Activated T-cell treated with anti-CD3 and anti-CD28 coated beads for 24 hours (primary cell): ENCODE results near the gene DESI1.

ENCODE experiments used
- DNase-seq: peaks from one replicate; pipeline ENCODE4 v3.0.0-alpha.2; 2020; ENCODE audit warnings: low read depth

Gene DESI1

DNA sequence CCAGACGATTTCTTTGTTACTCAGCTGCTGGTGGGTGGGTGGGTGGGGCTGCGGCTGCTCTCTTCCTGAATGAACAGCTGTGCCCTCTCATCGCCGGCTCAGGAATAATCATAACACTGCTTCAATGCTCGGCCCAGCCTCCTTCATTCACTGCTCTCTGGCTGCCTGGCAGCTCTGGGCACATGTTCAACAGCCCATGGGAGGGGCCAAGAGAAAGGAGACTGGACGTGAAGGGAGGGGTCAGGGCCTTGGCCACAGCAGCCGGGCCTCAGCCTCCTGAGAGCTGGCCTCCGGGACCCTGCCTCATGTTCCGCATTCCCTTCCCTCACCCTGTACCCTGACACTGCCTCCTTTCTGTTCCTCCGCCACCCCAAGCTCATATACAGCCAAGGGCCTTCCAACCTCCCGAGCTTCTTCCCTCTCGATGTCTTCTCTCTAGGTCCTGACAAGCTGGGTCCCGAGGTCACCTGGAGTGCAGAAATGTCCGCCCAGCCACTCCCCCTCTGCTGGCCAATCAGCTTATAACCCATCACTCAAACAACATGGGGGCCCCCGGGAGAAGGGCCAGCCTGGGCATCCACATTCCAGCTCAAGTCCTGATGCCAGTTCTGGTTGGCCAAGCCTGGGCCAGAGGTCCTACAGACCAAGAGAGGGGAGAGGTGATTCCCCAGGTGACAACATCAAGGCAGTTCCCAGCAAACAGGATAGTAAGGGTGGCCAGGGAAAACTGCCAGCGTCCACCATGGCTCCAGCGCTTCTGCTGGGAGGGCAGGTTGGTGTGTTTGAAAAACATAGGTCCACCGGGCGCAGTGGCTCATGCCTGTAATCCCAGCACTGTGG is 63.2 kb downstream of the DESI1 start:
- DNase-seq: no peak

DNA sequence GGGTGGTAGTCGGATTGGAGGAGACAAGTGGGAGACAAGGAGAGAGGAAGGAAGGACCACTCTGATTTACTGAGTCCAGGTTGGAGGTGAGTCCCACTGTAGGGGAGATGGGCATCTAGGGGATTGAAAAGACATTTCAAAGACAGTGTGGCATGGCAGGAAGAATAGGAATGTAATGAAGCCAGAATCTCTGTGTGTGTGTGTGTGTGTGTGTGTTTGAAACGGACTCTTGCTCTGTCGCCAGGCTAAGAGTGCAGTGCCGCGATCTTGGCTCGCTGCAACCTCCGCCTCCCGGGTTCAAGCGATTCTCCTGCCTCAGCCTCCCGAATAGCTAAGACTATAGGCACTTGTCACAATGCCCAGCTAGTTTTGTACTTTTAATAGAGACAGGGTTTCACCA is 64.3 kb downstream of the DESI1 start:
- DNase-seq: no peak

DNA sequence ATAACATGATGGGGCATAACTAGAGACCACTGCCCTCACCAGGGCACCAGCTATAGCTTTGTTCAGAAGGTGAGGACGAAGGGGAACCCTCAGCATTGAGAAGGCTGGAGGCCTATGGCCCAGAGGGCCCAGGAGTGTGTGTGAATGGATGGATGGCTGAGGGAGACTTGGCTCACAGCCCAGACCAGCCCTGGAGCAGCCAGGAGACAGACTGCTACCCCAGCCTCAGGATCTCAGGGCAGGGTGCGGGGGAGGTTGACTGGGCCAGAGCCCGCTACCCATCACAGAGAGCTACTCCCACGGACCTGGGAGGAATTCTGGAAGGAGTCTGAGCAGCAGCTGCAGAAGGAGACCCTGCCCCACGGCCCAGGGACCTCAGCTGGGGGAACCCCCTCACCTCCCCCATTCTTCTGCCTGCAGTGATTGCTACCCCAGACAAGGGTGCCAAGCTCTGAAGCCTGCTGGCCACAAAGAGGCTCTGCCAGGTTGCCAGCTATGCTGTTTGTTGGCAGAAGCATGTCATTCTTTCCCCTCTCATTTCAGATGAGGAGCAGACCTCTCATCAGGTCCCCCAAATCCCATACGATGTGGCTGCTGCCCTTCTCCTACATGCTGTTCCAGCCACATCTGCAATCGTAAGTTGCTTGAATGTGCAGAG is 65.4 kb downstream of the DESI1 start:
- DNase-seq: no peak

DNA sequence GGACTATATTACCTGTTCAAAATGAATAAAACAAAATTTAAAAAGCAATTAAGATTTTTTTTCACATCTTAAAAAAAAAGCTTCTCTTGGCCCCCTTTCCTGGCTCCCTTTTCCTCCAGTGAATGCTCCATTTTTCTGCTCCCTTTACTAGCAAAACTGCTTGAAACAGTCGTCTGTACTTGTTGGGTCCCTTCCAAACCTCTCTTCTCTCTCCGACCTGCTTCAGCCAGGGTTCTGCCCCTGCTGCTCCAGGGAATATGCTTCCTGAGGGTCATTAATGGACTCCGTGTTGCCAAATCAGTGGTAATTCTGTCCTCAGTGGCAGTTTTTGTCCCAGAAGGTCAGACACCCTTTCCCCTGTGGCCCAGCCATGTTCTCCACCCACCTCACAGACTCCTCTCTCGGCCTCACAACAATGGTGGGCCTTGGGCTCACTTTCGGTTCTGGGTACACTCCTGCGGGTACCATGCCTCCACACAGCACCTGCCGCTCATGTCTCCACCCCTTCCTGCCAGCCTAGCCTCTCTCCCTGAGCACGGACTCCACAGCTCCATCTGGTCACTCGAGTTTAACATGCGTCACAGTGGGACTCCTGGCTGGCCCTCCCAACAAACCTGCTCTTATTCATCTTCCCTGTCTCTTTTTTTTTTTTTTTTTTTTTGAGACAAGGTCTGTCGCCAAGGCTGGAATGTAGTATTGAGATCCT is 68.8 kb downstream of the DESI1 start:
- no peak for DNase-seq

DNA sequence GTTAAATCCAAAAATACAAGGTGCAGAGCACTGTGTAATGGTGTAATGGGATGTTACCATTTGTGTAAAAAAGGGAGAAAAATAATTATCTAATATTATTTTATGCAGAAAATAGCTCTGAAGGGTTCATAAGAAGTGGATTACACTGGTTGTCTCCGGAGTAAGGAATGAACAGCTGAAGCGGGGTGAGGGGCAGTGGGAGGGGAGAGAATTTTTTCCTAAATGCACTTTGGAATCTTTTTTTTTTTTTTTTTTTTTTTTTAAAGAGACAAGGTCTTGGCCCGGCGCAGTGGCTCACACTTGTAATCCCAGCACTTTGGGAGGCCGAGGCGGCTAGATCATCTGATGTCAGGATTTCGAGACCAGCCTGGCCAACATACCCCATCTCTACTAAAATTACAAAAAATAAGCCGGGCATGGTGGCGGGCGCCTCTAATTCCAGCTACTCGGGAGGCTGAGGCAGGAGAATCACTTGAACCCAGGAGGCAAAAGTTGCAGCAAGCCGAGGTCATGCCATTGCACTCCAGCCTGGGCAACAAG is 69.8 kb downstream of the DESI1 start:
- DNase-seq: no peak

DNA sequence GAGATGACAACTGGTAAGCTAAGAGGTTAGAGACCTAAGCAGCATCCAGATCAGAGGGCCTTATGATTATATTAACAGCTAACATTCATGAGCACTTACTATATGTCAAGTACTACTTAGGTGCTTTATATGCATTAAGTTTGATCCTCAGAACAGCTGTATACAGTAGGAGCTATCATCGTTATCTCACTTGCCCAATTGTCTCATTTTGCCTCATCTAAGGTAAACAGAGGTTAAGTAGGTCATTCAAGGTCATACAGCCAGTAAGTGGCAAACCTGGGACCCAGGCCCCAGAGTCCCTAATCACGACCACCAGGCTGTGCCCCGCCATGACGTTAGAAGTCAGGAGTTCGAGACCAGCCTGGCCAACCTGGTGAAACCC is 72.0 kb downstream of the DESI1 start:
- no peak for DNase-seq
